ENCODE data around the gene GSTM2.

DNA sequence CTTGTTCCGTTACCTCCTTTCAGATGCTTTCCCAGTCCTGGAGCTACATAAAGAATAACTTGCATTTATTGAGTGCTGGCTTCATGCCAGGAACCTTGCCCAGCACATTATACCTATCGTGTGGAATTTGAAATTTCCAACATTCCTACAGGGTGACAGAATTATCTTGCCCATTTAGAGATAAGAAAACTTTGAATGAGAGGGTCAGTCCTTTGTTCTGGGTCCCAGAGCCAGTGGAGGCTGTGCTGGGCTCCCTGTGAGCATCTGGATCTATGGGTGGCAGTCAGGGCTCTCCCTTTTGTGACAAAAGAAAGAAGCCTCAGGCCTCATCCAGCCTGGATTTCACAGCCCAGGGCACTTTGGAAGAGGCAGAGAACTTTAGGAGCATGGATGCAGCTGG, 8.7 kb upstream of the GSTM2 start:
- TF ChIP-seq GATA2 (IDR thresholded peaks at IDR 0.05; ENCODE audit: low read depth, low read length): no peak
- TF ChIP-seq GATA3 (IDR thresholded peaks at IDR 0.05; ENCODE audit: low read depth, low read length): no peak

Data from SH-SY5Y (cell line).